ENCODE results near the gene STXBP6.

STXBP6 gene

DNA sequence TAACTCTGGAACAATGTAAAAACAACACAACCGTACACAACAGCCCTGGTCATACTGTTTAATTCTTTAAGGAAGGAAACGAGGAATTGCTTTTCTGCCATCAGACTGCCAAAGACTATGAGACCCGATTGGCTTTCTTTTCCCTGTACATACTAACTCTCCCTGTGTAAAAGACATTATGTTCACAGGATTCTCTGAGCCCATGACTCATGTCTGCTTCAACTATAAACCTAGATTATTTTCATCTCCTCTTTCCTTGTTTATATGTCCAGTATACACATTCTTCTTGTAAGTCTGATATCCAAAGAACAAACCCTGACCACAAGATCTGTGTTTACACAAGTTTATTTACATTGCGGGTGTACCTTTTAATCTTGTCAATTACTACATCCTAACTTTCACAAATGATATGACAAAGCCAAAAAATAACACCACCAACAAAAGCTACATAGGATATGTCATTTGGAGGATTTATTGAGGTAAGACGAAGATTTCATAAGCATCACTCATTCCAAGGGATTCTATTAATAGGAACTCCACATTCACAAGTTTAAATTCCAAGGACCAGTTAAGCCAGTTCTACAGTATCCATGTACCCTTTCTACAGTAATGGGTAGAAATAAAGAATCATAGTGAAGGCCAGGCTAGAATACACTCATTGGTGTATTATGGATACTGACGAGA is 67.3 kb downstream of the STXBP6 start:
- Histone ChIP-seq H3K4me2 (ENCODE audit: low read length) (no peak overlapping the region), H3K27ac (ENCODE audit: low read length) (no peak overlapping the region), H3K9ac (ENCODE audit: low read length) (no peak overlapping the region), H3K4me3 (ENCODE audit: low read length) (no peak overlapping the region), H3K79me2 (ENCODE audit: low read length) (no peaks in the 10 kb centered on the region; the same call in 1 of the 2 replicates), H3K9me3 (ENCODE audit: insufficient read depth, low read length) (no peaks in the 10 kb centered on the region), H3K36me3 (replicated peaks; ENCODE audit: low read depth, low read length) (peaks cover 17% of the 10 kb centered on the region), H2AFZ (ENCODE audit: low read depth, low read length) (no peak overlapping the region), H3K4me1 (ENCODE audit: low read length) (peaks cover 50% of the 10 kb centered on the region), H3K27me3 (ENCODE audit: low read depth, low read length) (no peaks in the 10 kb centered on the region), H4K20me1 (ENCODE audit: insufficient read depth, low read length) (no peaks in the 10 kb centered on the region)
- no peak for TF ChIP-seq EZH2phosphoT487 (IDR thresholded peaks at IDR 0.05; ENCODE audit: low read depth)
- TF ChIP-seq, protein P1, sequence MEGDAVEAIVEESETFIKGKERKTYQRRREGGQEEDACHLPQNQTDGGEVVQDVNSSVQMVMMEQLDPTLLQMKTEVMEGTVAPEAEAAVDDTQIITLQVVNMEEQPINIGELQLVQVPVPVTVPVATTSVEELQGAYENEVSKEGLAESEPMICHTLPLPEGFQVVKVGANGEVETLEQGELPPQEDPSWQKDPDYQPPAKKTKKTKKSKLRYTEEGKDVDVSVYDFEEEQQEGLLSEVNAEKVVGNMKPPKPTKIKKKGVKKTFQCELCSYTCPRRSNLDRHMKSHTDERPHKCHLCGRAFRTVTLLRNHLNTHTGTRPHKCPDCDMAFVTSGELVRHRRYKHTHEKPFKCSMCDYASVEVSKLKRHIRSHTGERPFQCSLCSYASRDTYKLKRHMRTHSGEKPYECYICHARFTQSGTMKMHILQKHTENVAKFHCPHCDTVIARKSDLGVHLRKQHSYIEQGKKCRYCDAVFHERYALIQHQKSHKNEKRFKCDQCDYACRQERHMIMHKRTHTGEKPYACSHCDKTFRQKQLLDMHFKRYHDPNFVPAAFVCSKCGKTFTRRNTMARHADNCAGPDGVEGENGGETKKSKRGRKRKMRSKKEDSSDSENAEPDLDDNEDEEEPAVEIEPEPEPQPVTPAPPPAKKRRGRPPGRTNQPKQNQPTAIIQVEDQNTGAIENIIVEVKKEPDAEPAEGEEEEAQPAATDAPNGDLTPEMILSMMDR (IDR thresholded peaks at IDR 0.05; ENCODE audit: low read depth, low read length): no peak

DNA sequence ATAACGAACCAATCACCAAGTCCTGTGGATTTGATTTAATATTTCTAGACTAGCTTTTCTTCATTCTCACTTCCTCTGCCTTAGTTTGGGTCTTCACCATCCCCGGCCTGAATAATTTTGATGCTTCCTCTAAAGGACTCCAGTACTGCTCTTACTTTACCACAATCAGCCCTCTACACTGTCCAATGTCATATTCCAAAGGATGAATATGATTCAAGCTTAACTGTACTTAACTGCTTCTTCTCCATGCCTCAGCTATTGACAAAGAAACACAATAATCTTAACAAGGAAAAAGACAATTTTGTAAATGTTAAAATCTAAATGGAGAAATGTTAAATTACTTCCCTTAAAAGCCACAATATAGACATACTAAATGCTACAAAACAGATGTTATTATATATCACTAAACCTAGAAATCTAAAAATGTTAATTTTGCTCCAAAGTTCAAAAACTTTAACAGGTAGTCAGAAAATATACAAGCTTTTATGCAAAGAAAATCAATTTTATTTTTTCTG is 70.2 kb downstream of the STXBP6 start:
- TF ChIP-seq EZH2phosphoT487 (IDR thresholded peaks at IDR 0.05; ENCODE audit: low read depth): no peak
- TF ChIP-seq, protein P1 (IDR thresholded peaks at IDR 0.05; ENCODE audit: low read depth, low read length): no peak
- Histone ChIP-seq H3K4me1 (ENCODE audit: low read length) (peaks cover 57% of the 10 kb centered on the region), H3K9me3 (ENCODE audit: insufficient read depth, low read length) (no peaks in the 10 kb centered on the region), H4K20me1 (ENCODE audit: insufficient read depth, low read length) (no peaks in the 10 kb centered on the region), H3K36me3 (replicated peaks; ENCODE audit: low read depth, low read length) (peaks cover 6% of the 10 kb centered on the region), H2AFZ (ENCODE audit: low read depth, low read length) (no peak overlapping the region), H3K27ac (ENCODE audit: low read length) (peak overlapping the region; percentile 95), H3K9ac (ENCODE audit: low read length) (peak overlapping the region; percentile 65), H3K4me2 (ENCODE audit: low read length) (peak overlapping the region; percentile 90), H3K79me2 (ENCODE audit: low read length) (no peaks in the 10 kb centered on the region; the same call in 1 of the 2 replicates), H3K27me3 (ENCODE audit: low read depth, low read length) (no peaks in the 10 kb centered on the region), H3K4me3 (ENCODE audit: low read length) (peak overlapping the region; percentile 66)

DNA sequence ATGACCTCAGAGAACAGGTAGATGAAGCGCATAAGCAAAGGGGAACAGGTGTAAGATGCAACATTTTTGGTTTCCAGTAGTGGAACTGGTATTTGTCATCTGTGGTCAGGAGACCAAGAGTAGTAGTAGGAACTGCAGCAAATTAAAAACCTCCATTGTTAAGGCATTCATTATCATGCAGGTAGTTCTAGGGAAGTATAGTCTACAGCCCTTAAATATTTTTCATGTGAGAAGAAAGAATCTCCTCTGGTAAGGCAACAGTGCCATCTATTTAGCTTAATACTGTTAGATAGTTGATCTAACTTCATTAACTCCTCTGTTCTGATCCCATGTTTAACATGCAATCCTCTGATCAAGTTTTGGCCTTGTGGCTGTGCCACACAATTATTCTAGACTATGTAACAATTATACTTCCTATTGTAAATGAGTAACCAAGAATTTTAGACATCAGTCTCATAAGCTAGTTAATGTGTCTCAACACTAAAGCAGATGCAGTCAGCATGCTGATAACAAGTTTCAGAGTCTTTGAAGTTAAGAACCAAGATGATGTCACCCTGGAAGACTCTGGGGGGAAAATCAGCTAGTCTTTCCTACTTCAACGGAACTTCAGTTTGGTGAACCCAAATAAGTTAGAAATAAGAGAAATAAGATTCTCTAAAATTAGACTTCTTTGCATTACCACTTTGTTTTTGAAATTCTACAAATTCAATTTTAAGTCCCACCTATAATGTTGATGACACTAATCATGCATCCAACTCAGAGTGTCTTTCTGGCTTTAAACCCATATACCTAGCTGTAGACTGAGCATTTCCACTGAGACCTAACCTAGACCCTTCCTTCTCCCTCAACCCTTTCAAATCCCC is 70.9 kb downstream of the STXBP6 start:
- TF ChIP-seq, protein P1 (IDR thresholded peaks at IDR 0.05; ENCODE audit: low read depth, low read length): no peak
- TF ChIP-seq EZH2phosphoT487 (IDR thresholded peaks at IDR 0.05; ENCODE audit: low read depth): no peak
- Histone ChIP-seq H3K79me2 (ENCODE audit: low read length) (no peaks in the 10 kb centered on the region; the same call in 1 of the 2 replicates), H4K20me1 (ENCODE audit: insufficient read depth, low read length) (no peaks in the 10 kb centered on the region), H3K4me3 (ENCODE audit: low read length) (peak overlapping the region; percentile 66), H3K36me3 (replicated peaks; ENCODE audit: low read depth, low read length) (peaks cover 9% of the 10 kb centered on the region), H3K9me3 (ENCODE audit: insufficient read depth, low read length) (no peaks in the 10 kb centered on the region), H3K4me1 (ENCODE audit: low read length) (peaks cover 57% of the 10 kb centered on the region), H3K27ac (ENCODE audit: low read length) (peak overlapping the region; percentile 95), H3K9ac (ENCODE audit: low read length) (peak overlapping the region; percentile 65), H3K27me3 (ENCODE audit: low read depth, low read length) (no peaks in the 10 kb centered on the region), H3K4me2 (ENCODE audit: low read length) (peak overlapping the region; percentile 90), H2AFZ (ENCODE audit: low read depth, low read length) (no peak overlapping the region)

DNA sequence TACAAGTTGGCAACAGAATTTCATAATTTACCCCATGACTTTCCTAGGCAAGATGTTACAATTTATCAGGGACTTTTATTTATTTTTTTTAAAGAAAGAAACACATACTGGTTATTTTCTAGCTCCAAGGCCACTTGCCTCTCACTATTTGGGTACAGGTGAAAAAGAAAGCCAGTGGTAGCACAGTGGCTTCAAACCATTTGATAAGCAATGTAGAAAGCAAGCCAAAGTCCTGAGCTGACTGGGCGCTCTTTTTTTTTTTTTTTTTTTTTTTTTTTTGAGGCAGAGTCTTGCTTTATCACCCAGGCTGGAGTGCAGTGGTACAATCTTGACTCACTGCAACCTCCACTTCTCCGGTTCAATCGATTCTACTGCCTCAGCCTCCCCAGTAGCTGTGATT is 73.3 kb downstream of the STXBP6 start:
- Histone ChIP-seq H3K27ac (ENCODE audit: low read length) (no peak overlapping the region), H3K4me2 (ENCODE audit: low read length) (no peak overlapping the region), H3K9me3 (ENCODE audit: insufficient read depth, low read length) (no peaks in the 10 kb centered on the region), H3K4me1 (ENCODE audit: low read length) (peaks cover 47% of the 10 kb centered on the region), H3K4me3 (ENCODE audit: low read length) (no peak overlapping the region), H2AFZ (ENCODE audit: low read depth, low read length) (no peak overlapping the region), H3K9ac (ENCODE audit: low read length) (no peak overlapping the region), H4K20me1 (ENCODE audit: insufficient read depth, low read length) (no peaks in the 10 kb centered on the region), H3K36me3 (replicated peaks; ENCODE audit: low read depth, low read length) (peaks cover 7% of the 10 kb centered on the region), H3K79me2 (ENCODE audit: low read length) (no peaks in the 10 kb centered on the region; the same call in 1 of the 2 replicates), H3K27me3 (ENCODE audit: low read depth, low read length) (no peaks in the 10 kb centered on the region)
- TF ChIP-seq EZH2phosphoT487 (IDR thresholded peaks at IDR 0.05; ENCODE audit: low read depth): no peak
- TF ChIP-seq, protein P1 (IDR thresholded peaks at IDR 0.05; ENCODE audit: low read depth, low read length): no peak
